ENCODE data around the gene FAHD2A.
A peak's percentile ranks its signal among the peaks of the same experiment; 100 is the strongest.

Gene FAHD2A

GRCh38 chr2:95390272-95390880 is 12.1 kb upstream of the FAHD2A start:
- ChIA-PET POLR2A (no interaction called here), CTCF (interaction anchor here (0.9 to 4.3 kb wide), 3 partner anchors 13 to 45 kb away, joined by 3 to 47 read pairs (median 4); partner anchors contain the start of gene FAHD2A)
- no peak for DNase-seq (ENCODE audit: extremely low spot score)

GRCh38 chr2:95390881-95391321 is 11.6 kb upstream of the FAHD2A start:
- POLR2A ChIA-PET: no interaction called here
- no peak for TF ChIP-seq CTCF (IDR thresholded peaks at IDR 0.05; ENCODE audit: control extremely low read depth, extremely low read depth, low read depth, missing control alignments)
- no peak for DNase-seq (ENCODE audit: extremely low spot score)
- CTCF ChIA-PET: interaction anchor here (0.9 to 1.7 kb wide), 2 partner anchors 23 to 46 kb away, joined by 3 to 4 read pairs; no protein-coding TSS in a partner anchor

More at GRCh38 chr2:95390272-95390880, 12.1 kb upstream of the FAHD2A start:
- no peak for TF ChIP-seq CTCF (IDR thresholded peaks at IDR 0.05; ENCODE audit: control extremely low read depth, extremely low read depth, low read depth, missing control alignments)

- ChIA-PET POLR2A (no interaction called here), CTCF (interaction anchor here (1.7 kb wide), 1 partner anchor 23 kb away, joined by 4 read pairs; no protein-coding TSS in a partner anchor)
- DNase-seq (ENCODE audit: extremely low spot score): peak; percentile 8
- TF ChIP-seq CTCF (IDR thresholded peaks at IDR 0.05; ENCODE audit: control extremely low read depth, extremely low read depth, low read depth, missing control alignments): no peak
Observed at GRCh38 chr2:95391641-95392310, 10.7 kb upstream of the FAHD2A start.

- POLR2A ChIA-PET: no interaction called here
- no peak for TF ChIP-seq CTCF (IDR thresholded peaks at IDR 0.05; ENCODE audit: control extremely low read depth, extremely low read depth, low read depth, missing control alignments)
- no peak for DNase-seq (ENCODE audit: extremely low spot score)
- CTCF ChIA-PET: interaction anchor here (1.2 kb wide), 1 partner anchor 336 kb away, joined by 4 read pairs; no protein-coding TSS in a partner anchor
Observed at GRCh38 chr2:95392320-95392719, 10.2 kb upstream of the FAHD2A start.

- no peak for TF ChIP-seq CTCF (IDR thresholded peaks at IDR 0.05; ENCODE audit: control extremely low read depth, extremely low read depth, low read depth, missing control alignments)
- ChIA-PET CTCF (interaction anchor here (0.8 to 1.3 kb wide), 3 partner anchors 9 to 336 kb away, joined by 3 to 6 read pairs (median 4); partner anchors contain the start of gene FAHD2A), POLR2A (no interaction called here)
- DNase-seq (ENCODE audit: extremely low spot score): peak; percentile 14
Observed at GRCh38 chr2:95392730-95393455, 9.6 kb upstream of the FAHD2A start.

GRCh38 chr2:95393901-95394300 is 8.6 kb upstream of the FAHD2A start:
- ChIA-PET CTCF (interaction anchor here (0.8 to 1.3 kb wide), 2 partner anchors 8 to 10 kb away, joined by 3 to 6 read pairs; partner anchors contain the start of gene FAHD2A), POLR2A (no interaction called here)
- DNase-seq (ENCODE audit: extremely low spot score): no peak
- TF ChIP-seq CTCF (IDR thresholded peaks at IDR 0.05; ENCODE audit: control extremely low read depth, extremely low read depth, low read depth, missing control alignments): no peak

Measured in GM10248 (cell line).